ENCODE results near the gene REP15.

GRCh38 chr12:27709212-27709931 is 13.1 kb downstream of the REP15 start:
- TF ChIP-seq POLR2A (IDR thresholded peaks at IDR 0.05; ENCODE audit: low read depth, low read length) = no peak
- TF ChIP-seq SPI1 (IDR thresholded peaks at IDR 0.05; ENCODE audit: low read depth, low read length) = no peak
- no peak for TF ChIP-seq POLR2AphosphoS5 (IDR thresholded peaks at IDR 0.05; ENCODE audit: low read depth, low read length)

Measured in GM12891 (cell line).